ENCODE measurements around the gene PIEZO2. TPM values are rescaled to one million over a fixed set of nuclear protein-coding genes. Genes with fewer than 3 reads are reported as not detected.
"Not testable (repeated sequence)": the region's sequence is repeated elsewhere in the genome, so short reads cannot be mapped to it uniquely, and the experiment has no call there.

The PIEZO2 gene
- total and polyA plus RNA-seq, 12 donors = 0.07 to 1.4 (median 0.25) TPM; not detected in 1

- H3K27me3 ChIP-seq = peaks cover 0 to 5% (median 0%) of the 10 kb centered on the region in 7 donors
- no peak overlapping the region for H3K27ac ChIP-seq
- ATAC-seq (no peak), DNase-seq (no peak)
- WGBS, 2 donors = 63 to 66% methylated on average over 5 of the region's 5 CpGs
- H3K4me3 ChIP-seq = no peak overlapping the region
- no peak for TF ChIP-seq CTCF (IDR thresholded peaks at IDR 0.05)
- H3K4me1 ChIP-seq = peaks cover 0 to 7% (median 0%) of the 10 kb centered on the region in 9 donors
- intact Hi-C loops (cut with DNase I) = no loop called here
- H3K36me3 ChIP-seq = no peaks in the 10 kb centered on the region
- H3K9me3 ChIP-seq = no peaks in the 10 kb centered on the region
Observed at GRCh38 chr18:10659000-10659399, 490.4 kb downstream of the PIEZO2 start.

DNA sequence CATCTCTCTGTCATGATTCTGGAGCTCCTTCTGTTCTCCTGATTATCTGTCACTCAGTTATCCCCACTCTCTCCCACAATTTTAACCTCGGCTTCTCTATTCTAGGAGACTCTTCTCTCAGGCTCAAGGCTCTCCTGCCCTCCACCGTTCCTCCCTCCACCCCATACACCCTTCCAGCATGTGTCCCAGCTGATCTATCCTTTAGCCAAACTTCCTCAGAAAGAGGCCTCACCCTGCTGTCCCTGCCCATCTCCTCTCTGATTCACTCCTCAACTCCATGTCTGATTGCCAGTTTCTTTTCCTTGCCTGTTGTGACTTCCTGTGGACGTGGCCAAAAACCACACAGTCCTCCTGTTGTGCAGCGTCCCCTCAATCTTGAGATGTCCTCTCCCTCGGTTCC lies 505.4 kb downstream of the PIEZO2 start:
- H3K4me1 ChIP-seq; DNase-seq; intact Hi-C loops (cut with DNase I); H3K36me3 ChIP-seq; H3K27me3 ChIP-seq; H3K4me3 ChIP-seq; H3K27ac ChIP-seq; ATAC-seq; H3K9me3 ChIP-seq: not testable (repeated sequence)
- WGBS, 2 donors = 47 to 74% methylated on average over 4 of the region's 5 CpGs

DNA sequence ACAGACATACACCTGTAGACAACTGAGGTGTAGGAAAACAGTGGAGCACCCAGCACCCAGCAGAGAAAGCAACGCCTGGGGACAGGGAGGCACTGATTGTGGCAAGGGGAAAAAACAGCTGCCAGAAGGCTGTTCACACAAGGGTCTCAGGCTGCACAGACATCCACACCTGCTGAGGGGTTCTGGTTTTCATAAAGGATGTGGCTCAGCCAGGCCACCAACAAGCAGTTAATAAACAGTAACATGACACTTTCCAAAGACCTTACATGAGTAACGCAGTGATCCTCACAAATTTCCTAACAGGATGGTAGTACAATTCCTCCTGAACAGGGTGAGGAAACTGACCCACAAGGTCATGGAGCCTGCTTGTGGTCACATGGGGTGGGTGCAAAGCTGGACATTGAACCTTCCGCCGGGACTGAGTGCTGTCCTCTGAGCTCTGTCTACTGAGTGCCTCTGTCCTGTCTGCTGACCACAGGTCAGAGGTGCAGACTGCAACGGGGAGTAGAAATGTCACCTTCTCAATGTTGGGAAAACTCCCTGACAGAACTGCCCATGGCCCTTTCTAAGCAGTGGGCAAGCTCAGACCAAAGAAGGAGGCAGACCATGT lies 506.3 kb downstream of the PIEZO2 start:
- H3K27ac ChIP-seq; ATAC-seq; H3K4me3 ChIP-seq; intact Hi-C loops (cut with DNase I); H3K9me3 ChIP-seq; H3K4me1 ChIP-seq; DNase-seq; H3K27me3 ChIP-seq; H3K36me3 ChIP-seq: not testable (repeated sequence)
- WGBS, 2 donors = 50 to 62% methylated on average over 1 of the region's 5 CpGs

- intact Hi-C loops (cut with DNase I); ATAC-seq: not testable (repeated sequence)
- 80 to 85% methylated on average over 5 to 6 of the region's 6 CpGs for WGBS, 2 donors
Observed at GRCh38 chr18:10638539-10638885, 510.9 kb downstream of the PIEZO2 start.

DNA sequence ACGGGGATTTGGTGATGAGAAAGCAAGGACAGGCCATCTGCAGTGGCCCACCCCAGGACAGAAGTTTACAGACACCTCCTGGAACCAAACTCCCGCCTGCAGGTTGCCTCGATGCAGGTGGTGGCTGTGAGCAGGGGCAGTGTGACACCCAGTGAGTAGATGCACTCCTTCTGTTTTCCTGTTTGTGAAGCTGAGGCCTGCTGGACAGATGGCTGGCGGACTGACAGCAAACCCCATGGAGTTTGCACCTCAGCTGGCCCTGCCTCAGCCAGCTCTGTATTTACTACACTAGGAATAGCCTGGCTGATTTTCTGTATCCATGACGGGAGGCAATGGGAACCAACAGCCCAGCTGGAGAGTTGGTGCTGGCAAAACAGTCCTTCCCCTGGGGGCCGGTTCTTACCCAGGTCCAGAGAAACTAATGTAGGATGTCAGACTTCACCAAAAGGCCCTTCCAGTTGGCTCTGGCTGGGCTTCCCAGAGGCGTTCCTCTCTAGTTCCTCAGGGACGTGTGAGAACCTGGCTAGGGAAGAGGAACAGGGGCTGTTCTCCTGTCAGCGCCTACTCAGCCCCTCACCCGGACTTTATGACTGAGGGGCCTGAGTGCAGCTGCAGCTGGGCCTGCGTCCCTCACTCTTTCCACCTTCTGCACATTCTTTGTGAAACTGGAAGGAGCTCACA lies 511.4 kb downstream of the PIEZO2 start:
- DNase-seq; H3K9me3 ChIP-seq; intact Hi-C loops (cut with DNase I); H3K27ac ChIP-seq; H3K4me1 ChIP-seq; H3K36me3 ChIP-seq; H3K4me3 ChIP-seq; H3K27me3 ChIP-seq: not testable (repeated sequence)
- peak in 2 of 8 donors; percentile 14 to 25 for ATAC-seq
- 60 to 74% methylated on average over 4 to 9 of the region's 11 CpGs for WGBS, 2 donors

More at GRCh38 chr18:10638539-10638885, 510.9 kb downstream of the PIEZO2 start:
- not testable (repeated sequence) for H3K27ac ChIP-seq, DNase-seq, H3K4me1 ChIP-seq, H3K9me3 ChIP-seq, H3K27me3 ChIP-seq, H3K36me3 ChIP-seq, H3K4me3 ChIP-seq

GRCh38 chr18:10629076-10629475 lies 520.3 kb downstream of the PIEZO2 start:
- H3K27ac ChIP-seq; intact Hi-C loops (cut with DNase I); ATAC-seq; H3K4me3 ChIP-seq; H3K4me1 ChIP-seq; H3K27me3 ChIP-seq; DNase-seq; H3K36me3 ChIP-seq; H3K9me3 ChIP-seq: not testable (repeated sequence)
- WGBS, 2 donors = 58 to 79% methylated on average over 5 to 6 of the region's 6 CpGs

GRCh38 chr18:10626606-10627213 lies 522.7 kb downstream of the PIEZO2 start:
- DNase-seq; H3K4me3 ChIP-seq; H3K4me1 ChIP-seq; ATAC-seq; H3K36me3 ChIP-seq; H3K9me3 ChIP-seq; intact Hi-C loops (cut with DNase I); H3K27me3 ChIP-seq; H3K27ac ChIP-seq: not testable (repeated sequence)
- 90 to 96% methylated on average over 6 to 7 of the region's 7 CpGs for WGBS, 2 donors

DNA sequence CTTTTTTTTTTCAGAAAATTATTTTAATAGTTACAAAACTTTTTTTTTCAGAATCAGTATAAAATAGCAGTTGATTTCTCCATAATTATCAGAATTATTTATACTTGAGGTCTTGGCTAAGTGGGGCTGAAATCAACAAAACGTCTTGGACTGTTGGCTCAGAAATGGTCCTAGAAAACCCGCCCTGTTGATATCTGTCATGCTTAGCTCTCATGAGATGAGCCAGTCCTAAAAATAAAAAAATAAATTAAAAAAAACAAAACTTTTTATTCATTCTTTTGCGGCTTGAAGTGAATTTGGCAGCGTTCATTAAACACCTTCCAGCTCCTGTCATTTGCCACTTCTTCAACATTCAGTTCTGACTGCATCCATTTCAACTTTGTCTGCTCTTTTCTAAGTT lies 525.8 kb downstream of the PIEZO2 start:
- H3K4me1 ChIP-seq; H3K36me3 ChIP-seq; DNase-seq; H3K27me3 ChIP-seq; ATAC-seq; H3K9me3 ChIP-seq; H3K4me3 ChIP-seq; H3K27ac ChIP-seq; intact Hi-C loops (cut with DNase I): not testable (repeated sequence)
- WGBS, 2 donors = 69% methylated on average over 4 of the region's 4 CpGs

DNA sequence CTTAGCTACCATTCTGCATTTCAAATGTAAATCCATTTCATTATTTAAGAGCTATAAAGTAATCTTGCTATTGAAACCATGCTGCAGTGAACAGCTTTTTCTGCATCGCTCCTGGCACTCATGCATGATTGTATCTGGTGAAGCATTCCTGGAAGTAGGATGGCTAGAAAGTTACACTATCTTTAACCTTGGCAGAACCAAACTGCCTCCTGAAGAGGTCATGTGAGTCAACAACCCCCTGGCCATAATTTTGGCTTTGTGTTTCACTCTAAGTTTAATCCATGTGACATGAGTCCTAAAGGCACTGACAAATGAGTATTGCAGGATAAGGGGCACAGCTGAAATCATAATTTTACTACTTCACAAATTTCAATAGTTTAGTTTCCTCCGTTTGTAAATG lies 526.4 kb downstream of the PIEZO2 start:
- H3K4me3 ChIP-seq; intact Hi-C loops (cut with DNase I); H3K9me3 ChIP-seq; H3K27me3 ChIP-seq; H3K36me3 ChIP-seq; DNase-seq; H3K4me1 ChIP-seq; H3K27ac ChIP-seq: not testable (repeated sequence)
- ATAC-seq = peak in 4 of 8 donors; percentile 42 to 70 (median 52)
- 20 to 41% methylated on average over 1 of the region's 2 CpGs for WGBS, 2 donors

GRCh38 chr18:10620670-10621329 lies 528.6 kb downstream of the PIEZO2 start:
- H3K9me3 ChIP-seq; H3K27ac ChIP-seq; H3K27me3 ChIP-seq; intact Hi-C loops (cut with DNase I); DNase-seq; H3K36me3 ChIP-seq; H3K4me3 ChIP-seq; ATAC-seq; H3K4me1 ChIP-seq: not testable (repeated sequence)
- WGBS, 2 donors = 70 to 85% methylated on average over 2 of the region's 2 CpGs
